ENCODE data around the gene ROR2.

Gene ROR2

GRCh38 chr9:91659529-91660495 lies 290.2 kb downstream of the ROR2 start:
- Histone ChIP-seq H3K4me2 (ENCODE audit: low read length) (no peak overlapping the region), H2BK120ac (ENCODE audit: low read depth, low read length) (no peak overlapping the region), H3K56ac (ENCODE audit: low read length) (no peak overlapping the region), H4K5ac (ENCODE audit: low read length) (no peak overlapping the region), H3K23ac (ENCODE audit: low read length) (no peak overlapping the region), H3K18ac (ENCODE audit: low read length) (no peak overlapping the region), H4K8ac (ENCODE audit: low read depth, low read length) (no peak overlapping the region), H3K4ac (ENCODE audit: low read depth, low read length) (no peak overlapping the region), H3K79me1 (ENCODE audit: low read length) (no peaks in the 10 kb centered on the region), H2AK5ac (ENCODE audit: low read length) (no peak overlapping the region), H3K36me3 (ENCODE audit: control insufficient read depth, insufficient read depth, low read length) (no peaks in the 10 kb centered on the region), H3K27me3 (ENCODE audit: insufficient read depth, low read length, poor library complexity) (no peaks in the 10 kb centered on the region), H3K27ac (ENCODE audit: low read depth, low read length) (no peak overlapping the region), H3K9ac (ENCODE audit: low read length) (no peak overlapping the region), H2BK15ac (replicated peaks; ENCODE audit: low read depth) (no peak overlapping the region), H3K4me3 (ENCODE audit: low read length) (no peak overlapping the region), H3K4me1 (ENCODE audit: control insufficient read depth, low read depth, low read length) (no peaks in the 10 kb centered on the region), H2BK5ac (ENCODE audit: low read length) (no peak overlapping the region), H3K79me2 (ENCODE audit: control insufficient read depth, insufficient read depth, low read length) (no peaks in the 10 kb centered on the region)
- no CpG with 5 or more reads among the region's 6 CpGs for WGBS (ENCODE audit: extremely low coverage, insufficient coverage, low lambda C conversion rate)
- DNase-seq = peak; percentile 48

DNA sequence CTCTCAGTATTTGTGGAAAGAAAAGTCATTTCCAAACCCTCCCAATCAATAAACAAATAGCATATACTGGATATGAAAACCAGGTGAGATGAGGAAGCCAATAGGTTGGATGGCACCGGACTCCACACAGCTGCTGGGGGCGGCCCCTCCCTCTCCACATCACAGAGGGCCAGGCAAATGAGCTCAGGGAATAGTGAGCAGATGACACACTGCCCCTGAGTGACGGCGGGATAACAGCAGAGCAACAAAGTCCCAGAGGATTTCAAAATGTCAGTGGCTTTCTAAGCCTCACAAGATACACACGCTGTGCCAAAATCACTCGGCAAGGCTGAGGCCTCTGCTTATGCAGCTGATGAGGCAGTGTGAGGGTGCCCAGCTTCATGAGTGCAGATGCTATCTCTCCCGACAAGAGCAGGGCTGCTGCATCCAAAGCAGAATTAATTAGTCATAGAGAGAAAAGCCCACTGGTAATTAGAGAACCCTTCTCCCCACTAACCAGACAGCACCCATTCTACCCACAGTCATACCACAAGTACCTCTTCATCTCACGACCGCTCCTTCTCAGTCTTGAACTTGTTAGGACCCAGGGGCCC lies 291.4 kb downstream of the ROR2 start:
- WGBS (ENCODE audit: extremely low coverage, insufficient coverage, low lambda C conversion rate) = no CpG with 5 or more reads among the region's 9 CpGs
- Histone ChIP-seq H3K79me2 (ENCODE audit: control insufficient read depth, insufficient read depth, low read length) (no peaks in the 10 kb centered on the region), H3K27me3 (ENCODE audit: insufficient read depth, low read length, poor library complexity) (no peaks in the 10 kb centered on the region), H3K23ac (ENCODE audit: low read length) (no peak overlapping the region), H3K4me3 (ENCODE audit: low read length) (no peak overlapping the region), H2BK15ac (replicated peaks; ENCODE audit: low read depth) (no peak overlapping the region), H2BK5ac (ENCODE audit: low read length) (no peak overlapping the region), H3K4me2 (ENCODE audit: low read length) (no peak overlapping the region), H3K36me3 (ENCODE audit: control insufficient read depth, insufficient read depth, low read length) (no peaks in the 10 kb centered on the region), H3K27ac (ENCODE audit: low read depth, low read length) (no peak overlapping the region), H3K4me1 (ENCODE audit: control insufficient read depth, low read depth, low read length) (no peaks in the 10 kb centered on the region), H4K8ac (ENCODE audit: low read depth, low read length) (no peak overlapping the region), H3K56ac (ENCODE audit: low read length) (no peak overlapping the region), H2BK120ac (ENCODE audit: low read depth, low read length) (no peak overlapping the region), H2AK5ac (ENCODE audit: low read length) (no peak overlapping the region), H3K9ac (ENCODE audit: low read length) (no peak overlapping the region), H3K79me1 (ENCODE audit: low read length) (no peaks in the 10 kb centered on the region), H3K18ac (ENCODE audit: low read length) (no peak overlapping the region), H4K5ac (ENCODE audit: low read length) (no peak overlapping the region), H3K4ac (ENCODE audit: low read depth, low read length) (no peak overlapping the region)
- no peak for DNase-seq

DNA sequence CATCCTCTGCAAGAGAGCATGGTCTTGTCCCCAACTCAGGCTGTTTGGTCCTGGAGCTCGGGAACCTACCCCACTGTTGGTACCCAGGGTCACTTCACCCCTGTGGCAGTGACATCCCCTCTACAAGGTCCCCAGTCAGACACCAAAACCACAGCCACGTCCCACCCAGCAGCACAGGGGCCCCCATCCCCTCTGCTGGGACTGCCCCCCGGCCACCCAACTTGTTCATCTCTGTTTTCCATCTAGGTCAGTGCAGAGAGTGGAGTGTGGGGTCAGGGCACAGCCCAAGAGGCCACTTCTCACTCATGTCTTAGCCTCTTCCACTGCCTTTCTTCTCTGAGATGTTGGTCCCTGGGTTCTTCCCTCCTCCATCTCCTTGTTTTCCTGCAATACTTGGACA lies 292.5 kb downstream of the ROR2 start:
- no peaks in the 10 kb centered on the region for H3K79me2 ChIP-seq (ENCODE audit: control insufficient read depth, insufficient read depth, low read length)
- no peak overlapping the region for H2BK15ac ChIP-seq (replicated peaks; ENCODE audit: low read depth)
- H4K8ac ChIP-seq (ENCODE audit: low read depth, low read length) = no peak overlapping the region
- H3K4me2 ChIP-seq (ENCODE audit: low read length) = no peak overlapping the region
- H3K4me1 ChIP-seq (ENCODE audit: control insufficient read depth, low read depth, low read length) = no peaks in the 10 kb centered on the region
- H3K27ac ChIP-seq (ENCODE audit: low read depth, low read length) = no peak overlapping the region
- H3K27me3 ChIP-seq (ENCODE audit: insufficient read depth, low read length, poor library complexity) = no peaks in the 10 kb centered on the region
- H3K4ac ChIP-seq (ENCODE audit: low read depth, low read length) = no peak overlapping the region
- no peak overlapping the region for H2BK120ac ChIP-seq (ENCODE audit: low read depth, low read length)
- no peak overlapping the region for H3K23ac ChIP-seq (ENCODE audit: low read length)
- H3K18ac ChIP-seq (ENCODE audit: low read length) = no peak overlapping the region
- no peaks in the 10 kb centered on the region for H3K36me3 ChIP-seq (ENCODE audit: control insufficient read depth, insufficient read depth, low read length)
- no peak overlapping the region for H2AK5ac ChIP-seq (ENCODE audit: low read length)
- no peak overlapping the region for H3K56ac ChIP-seq (ENCODE audit: low read length)
- H3K4me3 ChIP-seq (ENCODE audit: low read length) = no peak overlapping the region
- no peak overlapping the region for H3K9ac ChIP-seq (ENCODE audit: low read length)
- H4K5ac ChIP-seq (ENCODE audit: low read length) = no peak overlapping the region
- DNase-seq = no peak
- no peak overlapping the region for H2BK5ac ChIP-seq (ENCODE audit: low read length)
- no CpG with 5 or more reads among the region's 3 CpGs for WGBS (ENCODE audit: extremely low coverage, insufficient coverage, low lambda C conversion rate)
- no peaks in the 10 kb centered on the region for H3K79me1 ChIP-seq (ENCODE audit: low read length)

DNA sequence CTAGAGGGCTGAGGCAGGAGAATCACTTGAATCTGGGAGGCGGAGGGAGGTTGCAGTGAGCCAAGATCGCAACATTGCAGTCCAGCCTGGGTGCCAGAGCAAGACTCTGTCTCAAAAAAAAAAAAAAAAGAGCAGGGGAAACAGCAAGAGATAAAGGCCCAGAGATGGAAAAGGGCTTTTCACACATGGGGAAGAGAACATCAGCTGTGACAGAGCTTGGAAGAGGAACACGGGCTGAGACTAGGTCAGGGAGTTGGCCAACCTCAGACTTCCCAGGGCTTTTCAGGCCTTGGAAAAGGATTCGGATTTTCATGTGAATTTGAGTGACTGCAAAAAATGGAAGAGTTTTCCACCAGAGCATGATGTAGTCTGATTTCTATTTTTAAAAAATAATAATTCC lies 294.4 kb downstream of the ROR2 start:
- no peak overlapping the region for H3K27ac ChIP-seq (ENCODE audit: low read depth, low read length)
- no peak overlapping the region for H3K23ac ChIP-seq (ENCODE audit: low read length)
- no peak overlapping the region for H3K4me3 ChIP-seq (ENCODE audit: low read length)
- DNase-seq = no peak
- no peak overlapping the region for H3K4ac ChIP-seq (ENCODE audit: low read depth, low read length)
- H2BK5ac ChIP-seq (ENCODE audit: low read length) = no peak overlapping the region
- H4K5ac ChIP-seq (ENCODE audit: low read length) = no peak overlapping the region
- no peak overlapping the region for H4K8ac ChIP-seq (ENCODE audit: low read depth, low read length)
- no CpG with 5 or more reads among the region's 4 CpGs for WGBS (ENCODE audit: extremely low coverage, insufficient coverage, low lambda C conversion rate)
- H3K18ac ChIP-seq (ENCODE audit: low read length) = no peak overlapping the region
- no peaks in the 10 kb centered on the region for H3K27me3 ChIP-seq (ENCODE audit: insufficient read depth, low read length, poor library complexity)
- H3K36me3 ChIP-seq (ENCODE audit: control insufficient read depth, insufficient read depth, low read length) = no peaks in the 10 kb centered on the region
- no peak overlapping the region for H3K56ac ChIP-seq (ENCODE audit: low read length)
- H3K79me1 ChIP-seq (ENCODE audit: low read length) = no peaks in the 10 kb centered on the region
- no peak overlapping the region for H3K9ac ChIP-seq (ENCODE audit: low read length)
- no peak overlapping the region for H2BK15ac ChIP-seq (replicated peaks; ENCODE audit: low read depth)
- H3K4me2 ChIP-seq (ENCODE audit: low read length) = no peak overlapping the region
- H2BK120ac ChIP-seq (ENCODE audit: low read depth, low read length) = no peak overlapping the region
- H3K4me1 ChIP-seq (ENCODE audit: control insufficient read depth, low read depth, low read length) = no peaks in the 10 kb centered on the region
- H2AK5ac ChIP-seq (ENCODE audit: low read length) = no peak overlapping the region
- H3K79me2 ChIP-seq (ENCODE audit: control insufficient read depth, insufficient read depth, low read length) = no peaks in the 10 kb centered on the region

GRCh38 chr9:91655215-91655614 lies 294.8 kb downstream of the ROR2 start:
- Histone ChIP-seq H2BK15ac (replicated peaks; ENCODE audit: low read depth) (no peak overlapping the region), H4K5ac (ENCODE audit: low read length) (no peak overlapping the region), H3K36me3 (ENCODE audit: control insufficient read depth, insufficient read depth, low read length) (no peaks in the 10 kb centered on the region), H2BK120ac (ENCODE audit: low read depth, low read length) (no peak overlapping the region), H3K4me3 (ENCODE audit: low read length) (no peak overlapping the region), H2BK5ac (ENCODE audit: low read length) (no peak overlapping the region), H3K23ac (ENCODE audit: low read length) (no peak overlapping the region), H3K4me2 (ENCODE audit: low read length) (no peak overlapping the region), H3K56ac (ENCODE audit: low read length) (no peak overlapping the region), H3K18ac (ENCODE audit: low read length) (no peak overlapping the region), H3K27me3 (ENCODE audit: insufficient read depth, low read length, poor library complexity) (no peaks in the 10 kb centered on the region), H3K4ac (ENCODE audit: low read depth, low read length) (no peak overlapping the region), H3K27ac (ENCODE audit: low read depth, low read length) (no peak overlapping the region), H3K9ac (ENCODE audit: low read length) (no peak overlapping the region), H4K8ac (ENCODE audit: low read depth, low read length) (no peak overlapping the region), H3K4me1 (ENCODE audit: control insufficient read depth, low read depth, low read length) (no peaks in the 10 kb centered on the region), H3K79me2 (ENCODE audit: control insufficient read depth, insufficient read depth, low read length) (no peaks in the 10 kb centered on the region), H3K79me1 (ENCODE audit: low read length) (no peaks in the 10 kb centered on the region), H2AK5ac (ENCODE audit: low read length) (no peak overlapping the region)
- WGBS (ENCODE audit: extremely low coverage, insufficient coverage, low lambda C conversion rate) = no CpG with 5 or more reads among the region's 6 CpGs
- DNase-seq = no peak

Data from mesendoderm (in vitro differentiated cells).